Measurements from ENCODE around the gene TTC28. TPM values are rescaled to one million over a fixed set of nuclear protein-coding genes. Genes with fewer than 3 reads are reported as not detected.

TTC28 gene
- total RNA-seq, 6 experiments from 2014 or later: 10.8 to 18.9 (median 13.6) TPM

DNA sequence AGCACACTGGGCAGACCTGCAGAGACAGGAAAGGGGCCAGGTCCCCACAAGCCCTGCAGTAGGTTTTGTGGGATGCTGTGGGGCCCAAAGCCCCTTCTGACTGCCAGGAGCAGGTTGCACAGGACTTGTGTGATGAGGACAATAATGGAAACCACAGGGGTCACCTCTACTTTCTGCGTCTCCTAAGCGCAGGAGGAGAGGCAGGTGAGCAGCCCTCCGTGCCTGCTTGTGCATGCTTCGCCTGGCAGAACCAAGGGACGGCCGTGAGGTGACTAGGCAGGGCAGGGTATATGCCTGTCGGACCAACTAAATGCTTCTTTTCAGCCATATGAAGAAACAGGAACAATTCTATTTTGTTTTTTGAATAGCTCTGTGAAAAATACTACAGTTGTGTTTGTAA lies 682.7 kb downstream of the TTC28 start:
- Mint-ChIP-seq H3K27me3 (ENCODE audit: insufficient read depth) (peaks cover 6% of the 10 kb centered on the region; the same call in 1 of the 2 replicates), H3K4me1 (ENCODE audit: low read depth) (no peaks in the 10 kb centered on the region), H3K9me3 (no peaks in the 10 kb centered on the region), H3K36me3 (ENCODE audit: low read depth) (0 out of 2 replicates have a peak, but pooled peaks cover 4% of the 10 kb centered on the region), H3K4me3 (no peak overlapping the region), H3K27ac (no peak overlapping the region)
- DNase-seq: no peak
- TF ChIP-seq, protein P1, sequence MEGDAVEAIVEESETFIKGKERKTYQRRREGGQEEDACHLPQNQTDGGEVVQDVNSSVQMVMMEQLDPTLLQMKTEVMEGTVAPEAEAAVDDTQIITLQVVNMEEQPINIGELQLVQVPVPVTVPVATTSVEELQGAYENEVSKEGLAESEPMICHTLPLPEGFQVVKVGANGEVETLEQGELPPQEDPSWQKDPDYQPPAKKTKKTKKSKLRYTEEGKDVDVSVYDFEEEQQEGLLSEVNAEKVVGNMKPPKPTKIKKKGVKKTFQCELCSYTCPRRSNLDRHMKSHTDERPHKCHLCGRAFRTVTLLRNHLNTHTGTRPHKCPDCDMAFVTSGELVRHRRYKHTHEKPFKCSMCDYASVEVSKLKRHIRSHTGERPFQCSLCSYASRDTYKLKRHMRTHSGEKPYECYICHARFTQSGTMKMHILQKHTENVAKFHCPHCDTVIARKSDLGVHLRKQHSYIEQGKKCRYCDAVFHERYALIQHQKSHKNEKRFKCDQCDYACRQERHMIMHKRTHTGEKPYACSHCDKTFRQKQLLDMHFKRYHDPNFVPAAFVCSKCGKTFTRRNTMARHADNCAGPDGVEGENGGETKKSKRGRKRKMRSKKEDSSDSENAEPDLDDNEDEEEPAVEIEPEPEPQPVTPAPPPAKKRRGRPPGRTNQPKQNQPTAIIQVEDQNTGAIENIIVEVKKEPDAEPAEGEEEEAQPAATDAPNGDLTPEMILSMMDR (IDR thresholded peaks at IDR 0.05): no peak

DNA sequence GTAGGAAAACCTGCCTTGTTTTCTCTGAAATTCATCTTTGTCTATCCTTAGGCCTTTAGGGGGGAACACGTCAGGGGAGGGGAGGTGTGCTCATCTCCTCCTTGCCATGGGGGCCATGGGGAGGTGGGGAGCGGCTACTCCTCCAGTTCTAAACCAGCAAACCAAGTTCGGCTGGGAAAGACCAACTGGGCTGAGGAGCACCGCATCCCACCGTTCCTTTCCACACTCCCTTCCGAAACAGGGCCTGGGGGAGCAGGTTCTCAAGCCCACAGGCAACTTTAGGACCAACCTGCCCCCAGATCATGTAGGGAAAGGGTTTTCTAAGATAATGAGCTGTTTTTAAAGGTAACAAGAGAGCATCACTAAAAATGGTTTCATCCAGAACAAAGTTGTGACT lies 683.1 kb downstream of the TTC28 start:
- TF ChIP-seq, protein P1 (IDR thresholded peaks at IDR 0.05): no peak
- Mint-ChIP-seq H3K9me3 (no peaks in the 10 kb centered on the region), H3K27ac (no peak overlapping the region), H3K4me1 (ENCODE audit: low read depth) (no peaks in the 10 kb centered on the region), H3K27me3 (ENCODE audit: insufficient read depth) (peaks cover 4% of the 10 kb centered on the region; the same call in 1 of the 2 replicates), H3K36me3 (ENCODE audit: low read depth) (0 out of 2 replicates have a peak, but pooled peaks cover 4% of the 10 kb centered on the region), H3K4me3 (no peak overlapping the region)
- no peak for DNase-seq

DNA sequence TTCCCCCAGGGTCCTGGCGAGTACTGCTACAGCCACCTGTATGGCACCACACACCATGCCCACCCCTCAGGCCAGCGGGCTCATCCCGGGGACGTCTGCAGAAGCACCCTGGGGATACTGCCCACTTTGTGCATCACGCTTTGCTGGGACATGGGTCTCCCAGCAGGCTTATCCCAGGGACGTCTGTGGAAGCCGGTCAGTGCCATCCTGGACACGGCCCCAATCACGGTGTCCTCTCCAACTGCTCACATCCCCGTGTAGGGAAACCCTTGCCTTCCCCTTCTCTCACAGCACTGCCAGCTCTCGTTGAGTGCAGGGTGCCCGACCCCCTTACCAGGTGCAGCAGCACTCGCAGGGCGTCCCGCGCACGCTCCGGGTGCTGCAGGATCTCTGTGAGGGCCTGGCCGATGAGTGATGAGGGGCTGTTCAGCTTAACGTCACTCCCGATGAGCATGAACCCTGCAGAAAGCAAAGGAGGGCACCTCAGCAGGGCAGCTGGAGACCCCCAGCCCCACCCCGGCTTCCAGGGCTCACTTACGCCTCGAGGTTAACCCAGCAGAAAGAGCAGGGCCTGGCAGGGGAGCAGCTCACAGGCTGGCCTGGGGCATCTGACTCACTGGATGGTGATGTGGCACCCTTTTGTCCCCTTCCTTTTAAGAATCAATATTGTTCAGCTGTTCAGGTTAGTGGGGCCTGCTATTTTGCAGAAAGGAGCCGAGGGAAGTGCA lies 683.7 kb downstream of the TTC28 start:
- TF ChIP-seq, protein P1 (IDR thresholded peaks at IDR 0.05): no peak
- peaks cover 4% of the 10 kb centered on the region; the same call in 1 of the 2 replicates for H3K27me3 Mint-ChIP-seq (ENCODE audit: insufficient read depth)

DNA sequence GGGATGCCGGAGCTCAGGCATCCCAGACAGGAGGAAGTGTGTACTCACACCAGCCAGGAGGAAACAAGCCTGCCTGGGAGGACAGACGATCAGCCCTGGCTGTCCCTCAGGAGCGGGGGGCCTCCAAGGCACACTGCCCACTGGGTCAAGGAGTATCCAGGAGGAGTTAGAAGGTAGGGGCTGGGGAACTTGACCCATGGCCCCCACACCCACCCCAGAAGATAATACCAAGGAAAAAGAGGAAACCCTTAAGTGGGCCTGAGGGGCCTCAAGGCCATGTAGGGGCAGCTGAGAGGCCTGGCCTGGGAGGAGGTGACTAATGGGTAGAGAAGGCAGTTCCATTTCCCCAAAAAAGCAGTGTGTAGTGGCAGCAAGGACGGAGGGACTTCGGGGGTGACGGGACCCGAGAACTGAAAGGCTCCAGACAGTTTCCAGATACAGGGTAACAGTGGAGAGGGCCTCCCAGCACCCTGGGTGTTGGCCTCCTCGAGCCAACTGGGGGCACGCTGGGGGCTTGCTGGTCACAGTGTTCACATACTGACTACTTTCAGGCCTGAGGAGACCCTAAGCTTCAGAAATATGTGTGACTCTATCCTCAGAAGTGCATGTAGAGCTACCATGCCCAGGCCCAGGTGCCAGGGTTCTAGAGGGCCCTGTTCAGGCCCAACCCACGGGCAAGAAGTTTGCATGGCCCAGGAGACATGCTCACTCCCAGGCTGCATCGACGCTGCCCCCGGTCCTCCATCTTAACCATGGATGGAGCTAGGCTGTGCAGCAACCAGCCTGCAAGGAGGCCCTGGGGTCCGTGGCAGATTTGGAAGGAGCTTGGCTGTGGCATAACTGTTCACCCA lies 684.9 kb downstream of the TTC28 start:
- Mint-ChIP-seq H3K27ac (no peak overlapping the region), H3K36me3 (ENCODE audit: low read depth) (0 out of 2 replicates have a peak, but pooled peaks cover 4% of the 10 kb centered on the region), H3K4me1 (ENCODE audit: low read depth) (no peaks in the 10 kb centered on the region), H3K27me3 (ENCODE audit: insufficient read depth) (peaks cover 4% of the 10 kb centered on the region; the same call in 1 of the 2 replicates), H3K4me3 (no peak overlapping the region), H3K9me3 (no peaks in the 10 kb centered on the region)
- TF ChIP-seq, protein P1 (IDR thresholded peaks at IDR 0.05): no peak
- DNase-seq: no peak

More for the DNA sequence above, 683.7 kb downstream of the TTC28 start:
- no peaks in the 10 kb centered on the region for H3K4me1 Mint-ChIP-seq (ENCODE audit: low read depth)
- 0 out of 2 replicates have a peak, but pooled peaks cover 4% of the 10 kb centered on the region for H3K36me3 Mint-ChIP-seq (ENCODE audit: low read depth)
- H3K9me3 Mint-ChIP-seq: no peaks in the 10 kb centered on the region
- H3K4me3 Mint-ChIP-seq: no peak overlapping the region
- no peak for DNase-seq
- H3K27ac Mint-ChIP-seq: no peak overlapping the region

DNA sequence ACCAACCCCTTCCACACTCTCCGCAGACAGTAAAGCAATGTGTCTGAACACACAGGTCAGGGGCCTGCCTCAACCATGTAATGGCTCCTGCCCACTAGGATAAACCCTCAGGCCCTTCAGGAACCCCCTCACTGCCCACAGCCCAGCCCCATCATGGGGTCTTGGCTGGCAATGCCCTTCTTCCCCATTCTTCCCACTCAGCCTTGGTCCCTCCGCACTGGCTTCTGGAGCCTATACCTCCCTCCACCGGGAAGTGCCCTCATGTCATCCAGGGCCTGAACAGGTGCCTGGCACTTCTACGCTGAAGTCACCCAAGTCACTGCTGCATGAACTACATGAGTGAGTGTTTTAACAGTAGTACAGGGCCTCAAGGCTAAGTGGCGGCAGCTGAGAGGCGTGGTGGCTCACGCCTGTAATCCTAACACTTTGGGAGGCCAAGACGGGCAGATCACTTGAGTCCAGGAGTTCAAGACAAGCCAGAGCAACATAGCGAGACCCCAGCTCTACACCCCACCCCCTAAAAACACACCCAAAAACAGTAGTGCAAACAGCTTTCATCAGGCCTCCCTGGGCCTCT lies 685.8 kb downstream of the TTC28 start:
- TF ChIP-seq, protein P1 (IDR thresholded peaks at IDR 0.05): no peak
- Mint-ChIP-seq H3K4me1 (ENCODE audit: low read depth) (no peaks in the 10 kb centered on the region), H3K4me3 (no peak overlapping the region; the same call in 1 of the 2 replicates), H3K27ac (no peak overlapping the region), H3K9me3 (no peaks in the 10 kb centered on the region), H3K27me3 (ENCODE audit: insufficient read depth) (peaks cover 8% of the 10 kb centered on the region; the same call in 1 of the 2 replicates), H3K36me3 (ENCODE audit: low read depth) (0 out of 2 replicates have a peak, but pooled peaks cover 4% of the 10 kb centered on the region)
- no peak for DNase-seq
